NCI-H1092 (cell line): ENCODE data around the gene RBBP5.

Experiments
- DNase-seq: peaks from one replicate; lab custom pipeline; 2025; lab: John Stamatoyannopoulos, UW

RBBP5 gene

GRCh38 chr1:205129447-205130029 lies 7.8 kb upstream of the RBBP5 start:
- DNase-seq = no peak

DNA sequence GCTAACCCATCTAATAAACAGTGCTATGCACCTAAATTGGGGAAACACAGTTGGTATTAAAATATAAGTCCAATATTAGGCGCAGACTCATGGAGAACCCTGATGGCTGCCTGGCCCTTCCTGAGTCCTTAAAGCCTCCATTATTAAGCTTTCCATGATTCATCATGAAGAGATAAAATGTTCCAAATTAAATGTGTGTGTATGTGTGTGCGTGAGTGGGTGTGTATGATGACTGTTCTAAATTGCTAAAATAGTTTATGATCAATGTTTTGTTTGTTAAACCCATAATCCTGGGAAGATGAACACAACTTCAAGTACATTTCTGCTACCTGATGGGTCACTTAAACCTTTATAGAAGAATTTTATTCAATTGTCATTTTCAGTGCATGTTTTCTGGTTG lies 6.3 kb upstream of the RBBP5 start:
- no peak for DNase-seq

DNA sequence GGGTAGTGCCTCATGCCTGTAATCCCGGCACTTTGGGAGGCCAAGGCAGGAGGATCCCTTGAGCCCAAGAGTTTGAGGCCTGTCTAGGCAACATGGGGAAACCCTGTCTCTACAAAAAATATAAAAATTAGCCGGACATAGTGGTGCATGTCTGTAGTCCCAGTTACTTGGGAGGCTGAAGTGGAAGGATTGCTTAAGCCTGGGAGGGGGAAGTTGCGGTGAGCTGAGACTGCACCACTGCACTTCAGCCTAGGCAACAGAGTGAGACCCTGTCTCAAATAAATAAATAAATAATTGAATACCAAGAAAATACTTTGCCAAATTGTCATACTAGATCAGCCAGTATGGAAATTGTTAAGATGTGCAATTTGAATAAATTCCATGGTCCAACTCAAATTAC lies 5.9 kb upstream of the RBBP5 start:
- DNase-seq = no peak

GRCh38 chr1:205124726-205125125 lies 2.9 kb upstream of the RBBP5 start:
- DNase-seq = no peak

DNA sequence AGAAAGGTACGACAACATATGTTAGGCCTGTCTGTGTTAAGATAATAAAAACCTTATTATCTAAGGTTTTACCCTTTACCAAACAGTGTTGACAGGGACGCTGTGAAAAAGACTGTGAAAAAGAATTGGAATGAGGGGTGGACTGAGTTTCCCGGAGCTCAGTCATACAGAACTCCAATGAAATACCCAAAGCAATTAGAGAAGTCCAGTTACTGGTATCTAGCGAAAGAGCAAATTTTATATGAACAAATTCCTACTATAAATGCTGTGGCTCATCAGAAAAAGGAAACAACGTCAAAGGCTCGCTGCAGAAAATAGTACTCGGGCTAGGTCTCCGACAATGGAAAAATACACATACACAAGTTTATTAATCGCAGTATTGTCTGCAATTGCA lies 708 bp upstream of the RBBP5 start:
- no peak for DNase-seq

- no peak for DNase-seq
These were observed 3.0 kb downstream of the RBBP5 start for GRCh38 chr1:205118752-205119151.

DNA sequence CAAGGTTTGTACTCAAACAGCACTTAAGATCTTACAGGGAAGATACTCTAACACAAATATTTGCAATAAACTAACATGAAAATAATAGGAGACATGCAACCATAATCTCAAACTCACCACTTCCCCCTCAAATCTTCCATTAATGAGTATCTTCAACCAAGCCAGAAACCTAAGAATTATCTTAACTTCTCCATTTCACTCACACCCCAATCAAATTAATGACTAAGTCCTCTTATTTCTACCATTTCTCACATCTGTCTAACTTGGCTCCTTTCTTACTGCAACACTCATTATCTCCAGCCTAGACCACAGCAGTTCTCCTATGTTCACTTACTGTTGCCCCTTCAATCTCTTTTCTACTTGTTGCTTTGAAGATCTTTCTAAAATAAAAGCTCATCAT lies 10.4 kb downstream of the RBBP5 start:
- DNase-seq = no peak

DNA sequence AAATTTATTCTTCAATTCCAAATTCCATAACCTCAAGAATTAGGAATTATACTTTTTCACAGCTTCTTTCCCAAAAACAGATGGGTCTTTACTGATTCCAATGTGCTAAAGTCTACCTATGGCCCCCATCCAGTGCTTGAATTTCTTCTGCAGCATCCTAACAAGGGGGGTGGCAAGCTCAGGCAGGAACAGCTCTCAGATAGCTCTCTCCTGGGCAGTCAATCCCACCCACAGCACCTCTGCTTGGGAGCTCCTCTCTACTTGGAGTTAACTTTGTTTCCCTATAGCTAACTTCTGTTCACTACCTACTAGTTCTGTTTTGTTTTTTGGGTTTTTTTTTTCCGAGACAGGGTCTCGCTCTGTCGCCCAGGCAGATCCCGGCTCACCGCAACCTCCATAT lies 12.1 kb downstream of the RBBP5 start:
- no peak for DNase-seq

GRCh38 chr1:205109269-205109668 lies 12.5 kb downstream of the RBBP5 start:
- no peak for DNase-seq

DNA sequence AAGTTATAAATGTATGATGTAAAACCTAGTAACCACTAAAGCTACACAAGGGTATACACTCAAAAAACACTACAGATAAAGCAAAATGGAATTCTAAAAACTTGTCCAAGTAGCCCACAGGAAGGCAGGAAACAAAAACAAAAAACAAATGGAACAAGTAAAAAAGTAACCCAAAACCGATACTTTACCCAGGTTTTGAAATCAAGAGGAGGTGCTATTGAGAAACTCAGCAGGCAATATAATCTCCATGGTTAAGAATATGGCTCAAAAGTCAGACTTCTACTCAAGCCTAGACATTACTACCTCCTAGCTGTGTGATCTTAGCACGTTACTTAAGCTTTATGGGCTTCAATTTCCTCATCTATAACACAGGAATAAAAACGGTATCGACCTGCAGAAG lies 13.3 kb downstream of the RBBP5 start:
- no peak for DNase-seq

- DNase-seq = no peak
These were observed 14.5 kb downstream of the RBBP5 start for GRCh38 chr1:205107327-205107726.

DNA sequence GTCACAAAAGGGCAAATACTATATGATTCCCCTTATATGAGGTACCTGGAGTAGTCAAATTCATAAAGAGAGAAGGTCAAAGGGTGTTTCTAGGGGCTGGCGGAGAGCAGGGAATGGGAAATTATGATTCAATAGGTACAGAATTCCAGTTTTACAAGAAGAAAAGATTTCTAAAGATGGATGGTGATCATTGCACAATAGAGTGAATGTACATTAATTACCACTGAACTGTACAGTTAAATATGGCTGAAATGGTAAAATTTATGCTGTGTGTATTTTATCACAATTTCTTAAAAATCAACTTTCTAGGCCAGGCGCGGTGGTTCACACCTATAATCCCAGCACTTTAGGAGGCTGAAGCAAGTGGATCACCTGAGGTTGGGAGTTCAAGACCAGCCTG lies 19.4 kb downstream of the RBBP5 start:
- no peak for DNase-seq

- DNase-seq = no peak
These were observed 23.5 kb downstream of the RBBP5 start for GRCh38 chr1:205098242-205098641.

DNA sequence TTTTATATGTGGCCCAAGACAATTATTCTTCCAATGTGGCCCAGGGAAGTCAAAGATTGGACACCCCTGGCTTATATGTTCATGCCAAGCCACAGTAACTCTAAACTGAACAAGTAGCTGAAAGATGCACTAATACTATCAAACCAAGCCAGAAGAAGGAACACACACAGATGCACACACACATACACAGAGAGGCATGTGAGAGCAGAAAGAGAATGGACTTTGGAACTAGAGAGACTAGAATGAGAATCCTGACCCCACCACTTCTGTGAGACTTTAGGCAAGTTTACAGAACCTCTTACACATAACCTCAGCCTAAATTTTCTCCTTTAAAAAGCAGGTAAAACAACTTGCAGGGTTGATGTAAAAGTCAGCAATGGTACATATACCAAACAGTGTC lies 26.4 kb downstream of the RBBP5 start:
- no peak for DNase-seq

GRCh38 chr1:205091043-205091740 lies 30.6 kb downstream of the RBBP5 start:
- no peak for DNase-seq

- no peak for DNase-seq
These were observed 33.4 kb downstream of the RBBP5 start for GRCh38 chr1:205088341-205088740.

DNA sequence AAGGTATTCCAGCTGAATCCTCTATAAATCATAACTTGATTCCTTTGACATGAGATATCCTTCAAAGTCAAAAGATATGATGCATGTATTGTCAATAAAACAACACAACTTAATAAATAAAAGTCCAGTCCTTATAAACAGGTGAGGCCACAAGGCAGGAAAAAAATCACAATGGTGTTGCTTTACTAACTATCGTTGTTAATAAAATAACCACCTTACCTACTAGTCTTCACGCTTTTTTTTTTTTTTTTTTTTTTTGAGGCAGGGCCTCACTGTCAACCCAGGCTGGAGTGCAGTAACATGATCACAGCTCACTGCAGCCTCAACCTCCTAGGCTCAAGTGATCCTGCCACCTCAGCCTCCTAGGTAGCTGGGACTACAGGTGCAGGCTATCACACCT lies 37.4 kb downstream of the RBBP5 start, which contains the start of gene TMEM81:
Gene TMEM81 (minus strand): TSS at position 101 of the 400 bp plus-strand sequence. CDS start 140 bp downstream, outside the sequence.
- DNase-seq = no peak

GRCh38 chr1:205082431-205082830 lies 39.3 kb downstream of the RBBP5 start:
- DNase-seq = no peak

- DNase-seq = no peak
These were observed 43.9 kb downstream of the RBBP5 start for GRCh38 chr1:205077934-205078311.

GRCh38 chr1:205077158-205077933 lies 44.4 kb downstream of the RBBP5 start:
- no peak for DNase-seq

- DNase-seq = no peak
These were observed 45.5 kb downstream of the RBBP5 start for GRCh38 chr1:205076245-205076761.

- no peak for DNase-seq
These were observed 46.1 kb downstream of the RBBP5 start for GRCh38 chr1:205075642-205076155.

- DNase-seq = no peak
These were observed 47.3 kb downstream of the RBBP5 start for GRCh38 chr1:205074513-205074912.
